HUDEP-2 (cell line): ENCODE data around the gene YY1.
"Not testable (repeated sequence)": the region's sequence is repeated elsewhere in the genome, so short reads cannot be mapped to it uniquely, and the experiment has no call there.

Source experiments
- DNase-seq, 76 experiments: peaks; one replicate each; lab custom pipeline; 2025; ENCODE audit not compliant: unreplicated experiment in 76 of 76; lab: John Stamatoyannopoulos, UW

YY1 gene

DNA sequence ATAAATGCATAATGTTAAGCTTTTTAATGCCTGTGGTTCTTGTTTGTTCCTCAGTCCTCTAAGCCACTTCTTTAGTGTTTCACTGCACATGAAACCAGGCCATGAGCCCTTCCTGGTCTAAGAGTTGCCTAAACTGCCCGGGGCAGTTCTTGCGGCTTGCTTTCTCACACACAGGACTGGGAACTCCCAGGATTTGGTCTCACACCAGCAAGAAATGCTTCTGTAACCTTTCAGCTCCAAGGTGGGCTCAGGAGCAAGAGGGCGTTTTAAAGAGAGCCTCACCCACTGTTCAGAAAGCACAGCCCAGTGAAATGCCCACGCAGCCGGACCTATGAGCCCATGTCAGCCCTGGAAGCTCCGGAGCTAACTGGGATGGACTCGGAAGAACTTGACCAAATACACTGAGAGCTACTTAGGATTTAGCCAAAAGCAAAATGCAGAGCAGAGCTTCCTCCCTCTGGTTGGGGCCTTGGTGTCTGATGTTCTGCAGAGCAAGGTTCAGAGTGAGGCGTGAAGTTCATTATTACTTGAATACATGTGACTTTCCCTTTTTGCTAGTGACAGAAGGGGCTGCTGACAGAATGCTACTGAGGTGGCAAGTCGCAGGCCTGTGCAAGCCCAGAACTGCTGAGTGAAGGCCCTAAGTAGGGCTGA lies 43.9 kb downstream of the YY1 start:
- DNase-seq: no peak

DNA sequence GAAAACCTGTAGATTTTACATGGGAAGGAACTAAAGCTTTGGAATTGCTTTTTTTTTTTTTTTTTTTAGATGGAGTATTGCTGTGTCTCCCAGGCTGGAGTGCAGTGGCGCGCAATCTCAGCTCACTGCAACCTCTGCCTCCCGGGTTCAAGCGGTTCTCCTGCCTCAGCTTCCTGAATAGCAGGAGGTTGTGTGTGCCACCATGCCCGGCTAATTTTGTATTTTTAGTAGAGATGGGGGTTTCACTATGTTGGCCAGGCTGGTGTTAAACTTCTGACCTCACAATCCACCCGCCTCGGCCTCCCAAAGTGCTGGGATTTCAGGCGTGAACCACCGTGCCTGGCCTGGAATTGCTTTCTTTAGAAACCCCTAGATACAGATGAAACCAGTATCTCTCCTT lies 44.5 kb downstream of the YY1 start:
- not testable (repeated sequence) for DNase-seq

DNA sequence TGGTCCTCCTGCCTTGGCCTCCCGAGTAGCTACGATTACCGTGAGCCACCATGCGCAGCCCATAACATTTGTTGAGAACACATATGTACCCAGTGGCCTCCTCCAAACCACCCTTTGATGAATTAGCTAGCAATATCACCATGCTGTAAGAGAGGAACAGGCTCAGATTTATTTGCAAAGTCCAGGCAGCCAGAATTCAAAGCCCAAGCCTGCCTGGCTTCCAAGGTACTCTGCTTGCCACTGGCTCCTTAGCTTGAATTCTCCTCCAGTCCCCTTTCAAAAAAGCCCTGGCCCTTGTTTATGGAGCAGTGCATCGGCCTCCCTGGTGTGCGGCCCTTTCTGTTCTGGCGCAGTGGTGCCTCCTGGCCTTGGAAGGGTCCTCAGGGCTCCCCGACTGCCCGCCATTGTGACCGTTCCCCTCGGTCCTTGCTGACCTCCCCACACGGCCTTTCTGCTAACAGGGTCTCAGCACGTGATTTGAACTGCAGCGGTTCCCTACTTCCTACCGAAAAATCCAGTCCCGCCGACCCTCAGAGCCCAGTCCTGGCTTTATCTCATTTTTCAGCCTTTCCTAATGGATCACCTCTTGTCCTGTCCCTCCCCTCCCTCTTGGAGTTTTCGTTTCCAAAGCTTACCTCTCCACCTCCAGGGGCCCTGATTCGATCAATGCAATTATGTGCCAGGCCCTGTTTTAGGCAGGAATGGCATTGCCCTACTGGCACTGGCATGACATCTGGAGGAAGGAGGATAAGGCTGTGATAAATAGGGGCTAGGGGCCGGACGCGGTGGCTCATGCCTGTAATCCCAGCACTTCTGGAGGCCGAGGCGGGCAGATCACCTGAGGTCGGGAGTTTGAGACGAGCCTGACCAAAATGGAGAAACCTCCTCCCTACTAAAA lies 45.3 kb downstream of the YY1 start:
- no peak for DNase-seq

DNA sequence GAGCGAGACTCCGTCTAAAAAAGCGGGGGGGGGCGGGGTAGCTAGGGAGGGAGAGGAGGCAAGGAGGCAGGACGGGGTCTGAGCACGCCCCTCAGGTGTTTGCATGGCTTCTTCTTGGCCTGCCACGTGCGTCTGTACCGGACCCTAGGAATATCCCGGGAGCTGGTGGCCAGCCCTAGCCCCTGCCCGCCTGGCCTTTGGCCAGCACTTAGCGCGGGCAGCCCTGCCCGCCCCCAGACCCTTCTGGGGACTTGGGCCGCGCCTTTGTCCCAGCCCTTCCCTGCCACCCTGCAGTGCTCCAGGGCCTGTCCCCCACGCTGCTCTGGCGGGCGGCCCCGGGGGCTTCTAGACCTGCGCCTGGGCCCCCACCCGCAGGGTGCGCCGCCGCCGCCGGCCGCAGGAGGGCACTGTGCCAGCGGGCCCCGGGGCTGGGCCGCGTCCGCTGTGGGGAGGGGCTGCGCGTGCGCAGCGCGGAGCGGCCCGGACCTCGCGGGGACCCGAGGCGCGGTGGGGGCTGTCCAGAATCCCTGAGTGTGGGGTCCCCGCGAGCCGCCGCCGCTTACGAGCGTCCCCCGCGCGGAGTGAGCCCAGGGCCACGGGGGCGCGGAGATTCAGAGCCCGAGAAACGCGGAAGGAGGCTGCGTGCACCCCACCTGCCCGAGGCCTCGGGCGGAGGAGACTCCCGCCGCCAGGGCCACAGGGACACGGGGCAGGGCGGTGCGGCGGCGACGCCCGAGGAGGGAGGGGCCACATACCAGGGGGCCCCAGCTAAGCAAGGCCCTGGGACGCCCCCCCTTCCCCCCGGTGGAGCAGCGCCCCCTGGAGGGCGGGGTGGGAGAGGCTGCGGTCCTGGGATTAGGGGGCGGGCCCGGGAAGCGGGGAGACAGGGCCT lies 46.3 kb downstream of the YY1 start:
- DNase-seq: peak in 66 of 76 experiments; percentile 9 to 80 (median 60)

DNA sequence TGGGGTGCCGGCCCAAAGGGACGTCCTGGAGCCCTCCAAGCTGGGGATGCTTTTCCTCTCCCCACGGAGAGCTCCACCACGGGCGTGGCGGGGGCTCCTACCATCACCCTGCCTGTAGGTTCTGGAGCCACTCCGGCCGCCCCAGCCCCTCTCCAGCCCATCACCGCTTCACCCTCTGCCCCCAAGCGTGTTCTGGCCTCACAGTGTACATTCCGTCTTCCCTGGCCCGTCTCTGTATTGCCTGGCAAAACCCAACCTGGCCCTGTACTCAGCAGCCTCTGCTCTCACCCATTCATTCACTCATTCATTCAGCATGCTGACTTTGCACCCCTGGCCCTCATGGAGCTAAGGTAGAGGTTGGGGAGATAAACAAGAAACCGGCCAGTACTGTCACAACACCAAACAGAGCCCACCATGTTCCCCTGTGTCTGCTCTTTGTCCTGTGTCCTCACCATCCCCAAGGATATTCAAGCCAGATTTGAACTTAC lies 47.0 kb downstream of the YY1 start:
- no peak for DNase-seq

DNA sequence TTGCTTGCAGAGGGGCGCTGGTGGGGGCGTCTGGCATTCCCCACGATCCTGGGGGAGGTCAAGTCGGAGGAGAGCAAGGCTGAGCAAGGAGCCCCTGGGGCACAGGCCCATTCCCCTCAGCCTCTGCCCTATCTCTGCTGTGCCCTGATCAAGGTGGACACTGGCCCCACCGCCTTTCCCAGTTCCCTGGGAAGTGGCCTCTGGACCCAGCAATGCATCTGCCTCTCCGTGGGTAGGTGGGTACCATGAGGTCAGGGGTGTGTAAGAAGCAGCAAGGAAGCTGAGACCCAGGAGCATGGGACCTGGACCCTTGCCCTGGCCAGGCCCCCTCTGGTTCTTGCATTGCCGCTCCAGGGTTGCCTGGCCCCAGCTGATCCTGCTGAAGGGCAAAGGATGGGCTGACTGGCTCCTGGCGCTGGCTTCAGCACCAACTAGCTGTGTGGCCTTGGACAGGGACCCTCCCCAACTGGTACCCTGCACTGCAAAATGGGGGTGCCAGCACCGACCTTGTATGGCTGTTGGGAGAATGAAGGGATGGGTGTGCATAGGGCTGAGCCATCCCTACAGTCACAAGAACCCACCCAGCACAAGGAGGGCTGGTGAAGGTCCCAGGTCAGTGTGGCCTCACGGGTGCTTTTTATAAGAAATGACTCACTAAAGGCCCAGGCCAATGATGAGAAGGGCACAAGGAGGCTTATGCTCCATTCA lies 47.7 kb downstream of the YY1 start:
- DNase-seq: no peak

DNA sequence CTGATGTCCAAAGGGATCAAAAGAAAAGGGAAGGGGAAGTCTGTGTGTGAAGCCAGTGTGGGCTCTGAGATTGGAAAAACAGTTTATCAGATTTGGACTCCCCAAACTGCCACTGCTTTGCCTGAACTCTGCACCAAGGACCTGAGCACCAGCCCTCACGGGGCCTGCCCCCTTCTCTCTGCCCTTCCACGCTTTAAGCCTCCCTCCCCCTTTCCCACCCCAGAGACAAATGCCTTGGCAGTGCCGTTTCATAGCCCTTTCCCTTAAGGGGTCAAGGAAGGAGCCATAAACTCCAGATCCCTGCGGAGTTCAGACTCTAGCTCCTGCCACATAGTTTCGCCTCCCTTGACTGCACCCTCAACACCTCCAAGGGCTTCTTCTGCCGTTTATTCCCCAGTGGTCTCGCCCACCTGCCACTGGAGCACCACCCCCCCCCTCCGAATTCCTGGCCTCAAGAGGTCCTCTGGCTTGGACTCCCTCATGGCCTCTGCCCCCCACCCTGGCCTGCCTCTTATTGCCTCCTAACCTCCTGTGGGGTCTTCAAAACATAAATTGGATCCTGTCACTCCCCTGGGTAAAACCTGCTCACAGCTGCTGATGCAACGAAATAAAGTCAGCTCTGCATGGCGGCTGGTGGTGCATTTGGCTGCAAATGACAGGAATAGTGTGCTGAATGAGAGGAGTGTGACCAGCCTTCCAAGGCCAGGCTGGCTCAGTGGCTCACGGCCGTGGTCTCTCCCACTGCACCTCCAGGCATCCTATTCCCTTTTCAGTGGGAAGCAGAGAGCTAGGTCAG lies 48.5 kb downstream of the YY1 start:
- DNase-seq: no peak

DNA sequence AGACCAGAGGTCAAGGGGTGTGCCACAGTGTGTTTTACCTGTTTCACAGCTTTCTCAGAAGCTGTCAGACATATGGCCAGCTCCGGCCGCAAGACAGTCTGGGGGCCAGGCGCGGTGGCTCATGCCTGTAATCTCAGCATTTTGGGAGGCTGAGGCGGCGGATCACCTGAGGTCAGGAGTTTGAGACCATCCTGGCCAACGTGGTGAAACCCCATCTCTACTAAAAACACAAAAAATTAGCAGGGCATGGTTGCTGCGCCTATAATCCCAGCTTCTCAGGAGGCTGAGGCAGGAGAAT lies 49.0 kb downstream of the YY1 start:
- DNase-seq: not testable (repeated sequence)

DNA sequence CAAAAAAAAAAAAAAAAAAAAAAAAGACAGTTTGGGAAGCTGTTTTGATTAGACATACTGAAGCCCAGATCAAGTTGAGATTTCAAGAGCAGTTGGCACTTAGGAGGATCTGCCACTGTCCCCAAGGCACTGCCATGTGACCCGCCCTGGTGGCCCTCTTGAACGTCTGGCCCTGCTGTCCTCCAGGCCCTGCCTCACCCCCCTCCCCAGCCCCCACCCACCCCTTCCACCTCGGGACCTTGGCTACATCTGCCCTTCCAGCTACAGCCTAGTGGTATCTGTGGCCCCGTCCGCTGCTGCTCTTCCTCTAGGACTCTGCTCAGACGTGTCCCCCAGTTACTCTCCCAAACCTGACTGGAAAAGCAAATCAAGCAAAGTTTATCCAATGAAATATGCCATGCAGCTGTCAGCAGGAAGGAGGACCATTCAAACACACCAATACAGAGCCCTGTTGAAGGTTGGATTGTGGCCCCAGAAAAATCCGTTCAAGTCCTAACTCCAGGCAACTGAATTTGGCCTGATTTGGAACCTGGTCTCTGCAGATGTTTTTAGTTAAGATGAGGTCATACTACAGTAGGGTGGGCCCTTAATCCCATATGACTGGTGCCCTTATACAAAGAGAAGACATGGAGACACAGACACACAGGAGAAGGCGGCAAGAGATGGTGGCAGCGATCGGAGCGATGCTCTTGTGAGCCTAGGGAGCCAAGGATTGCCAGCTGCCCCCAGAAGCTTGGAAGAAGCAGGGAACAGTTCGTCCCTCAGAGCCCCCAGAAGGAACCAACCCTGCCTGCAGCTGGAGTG lies 49.6 kb downstream of the YY1 start:
- no peak for DNase-seq

DNA sequence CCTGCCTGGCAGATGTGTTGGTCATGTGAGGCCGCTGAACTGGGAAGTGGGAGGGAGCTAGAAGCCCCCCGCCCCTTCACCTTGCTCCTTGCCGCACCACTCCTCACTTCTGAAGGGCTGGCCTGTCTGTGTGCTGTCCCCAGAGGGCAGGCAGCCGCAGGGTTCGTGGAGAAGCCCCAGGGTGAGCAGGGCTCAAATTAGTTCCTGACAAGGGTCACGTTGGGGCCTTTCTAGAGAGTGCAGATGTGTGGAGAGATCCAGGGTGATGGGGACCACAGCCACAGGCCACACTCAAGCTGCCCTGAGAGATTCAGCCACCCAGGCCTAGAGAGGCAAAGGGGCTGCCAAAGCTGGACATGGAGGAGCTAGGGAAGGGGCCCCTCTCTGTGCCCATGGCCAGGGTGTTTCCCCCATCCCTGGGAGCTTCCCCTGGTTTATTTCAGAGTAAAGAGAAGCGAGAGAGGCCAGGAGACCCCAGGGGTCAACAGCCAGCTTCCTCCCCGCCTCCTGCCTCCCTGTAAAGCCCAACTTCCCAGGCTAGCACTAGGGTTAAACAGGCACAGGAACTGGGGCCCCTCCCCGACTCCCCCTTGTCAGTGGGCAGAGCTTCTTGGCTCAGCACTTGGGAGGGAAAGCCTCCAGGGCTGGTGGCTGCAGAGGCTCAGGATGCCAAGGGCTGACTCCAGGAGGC lies 51.1 kb downstream of the YY1 start:
- no peak for DNase-seq

DNA sequence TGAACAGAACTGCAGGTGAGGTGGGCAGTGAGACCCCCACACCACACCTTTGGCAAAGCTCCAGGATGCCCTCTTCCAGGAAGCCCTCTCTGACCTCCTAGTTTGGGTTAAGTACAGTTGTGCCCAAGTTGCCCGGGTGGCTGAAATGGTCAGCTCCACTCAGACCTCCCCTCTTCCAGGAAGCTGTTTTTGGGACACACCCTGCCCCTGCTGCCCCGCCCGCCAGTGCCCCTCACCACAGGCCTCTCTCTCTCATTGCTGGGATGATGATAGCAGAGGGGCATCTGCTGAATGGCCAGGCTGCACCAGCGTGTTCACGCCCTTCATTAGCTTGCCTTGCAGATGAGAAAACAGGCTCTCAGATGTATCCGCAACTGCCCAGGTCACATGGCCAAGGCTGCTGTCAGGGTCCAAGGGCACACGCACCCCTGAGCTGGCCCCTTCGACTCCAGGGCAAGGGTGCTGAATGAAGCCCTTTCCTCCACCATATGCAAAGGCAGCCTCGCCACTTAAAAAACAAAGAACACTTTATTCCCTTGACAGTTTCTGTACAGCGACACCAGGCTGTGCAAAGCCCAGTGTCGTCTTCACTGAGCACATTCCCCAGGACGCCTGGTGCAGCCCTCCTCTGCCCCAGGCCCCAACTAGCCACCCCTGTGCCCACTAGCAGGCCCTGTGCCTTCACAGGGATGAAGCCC lies 51.8 kb downstream of the YY1 start:
- DNase-seq: no peak

DNA sequence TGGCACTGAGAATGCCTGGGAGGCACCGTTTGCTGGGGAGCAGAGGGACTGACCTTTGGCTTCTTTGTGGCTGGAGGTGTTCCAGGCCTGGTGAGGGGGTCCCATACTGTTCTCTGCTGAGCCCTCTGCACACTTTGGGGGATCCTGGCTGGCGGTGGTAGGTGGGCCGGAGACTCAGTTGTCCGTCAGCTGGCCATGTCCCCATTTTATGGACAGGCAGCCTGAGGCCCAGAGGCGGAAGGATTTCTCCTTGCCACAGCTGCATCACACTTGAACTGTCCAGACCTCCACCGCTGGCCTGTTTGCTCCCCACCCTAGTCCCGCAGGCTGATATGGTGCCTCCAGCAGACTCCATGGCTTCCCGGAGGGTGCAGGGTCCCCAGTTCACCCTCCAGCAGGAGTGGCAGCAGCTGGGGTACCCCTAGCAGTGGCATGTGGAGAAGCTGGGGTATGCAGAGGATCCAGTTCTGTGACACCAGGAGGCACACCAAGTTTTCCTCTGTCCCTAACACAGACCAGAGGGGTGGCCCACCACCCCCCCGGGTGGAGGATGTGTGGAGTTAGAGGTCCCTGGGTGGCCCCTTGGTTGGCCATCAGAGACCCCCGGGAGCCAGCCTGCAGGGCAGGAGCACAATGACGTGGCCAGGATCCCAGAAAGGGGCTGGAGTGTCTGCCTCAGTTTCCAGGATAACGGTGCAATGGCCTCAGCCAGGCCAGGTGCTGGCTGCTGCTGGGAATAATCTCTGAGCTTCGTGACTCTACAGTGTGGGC lies 52.5 kb downstream of the YY1 start:
- DNase-seq: no peak

DNA sequence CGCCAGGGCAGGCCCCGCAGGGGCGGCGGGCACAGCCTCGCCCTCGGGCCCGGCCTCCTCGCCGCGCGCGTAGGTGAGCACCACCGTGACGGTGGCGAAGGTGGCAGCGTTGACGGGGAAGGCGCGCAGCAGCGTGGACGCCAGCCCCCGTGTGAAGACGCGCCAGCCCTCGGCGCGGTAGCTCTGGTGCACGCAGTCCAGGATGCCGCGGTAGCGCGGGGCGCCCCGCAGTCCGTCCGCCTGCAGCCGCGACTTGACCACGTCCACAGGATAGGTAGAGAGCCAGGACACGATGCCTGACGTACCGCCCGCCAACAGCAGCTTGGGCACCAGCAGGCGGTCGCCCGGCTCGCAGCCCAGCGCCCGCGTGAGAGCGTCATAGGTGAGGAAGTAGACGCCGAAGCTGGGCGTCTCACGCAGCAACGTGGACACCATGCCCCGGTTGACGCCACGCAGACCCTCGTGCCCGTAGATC lies 53.4 kb downstream of the YY1 start:
- no peak for DNase-seq

DNA sequence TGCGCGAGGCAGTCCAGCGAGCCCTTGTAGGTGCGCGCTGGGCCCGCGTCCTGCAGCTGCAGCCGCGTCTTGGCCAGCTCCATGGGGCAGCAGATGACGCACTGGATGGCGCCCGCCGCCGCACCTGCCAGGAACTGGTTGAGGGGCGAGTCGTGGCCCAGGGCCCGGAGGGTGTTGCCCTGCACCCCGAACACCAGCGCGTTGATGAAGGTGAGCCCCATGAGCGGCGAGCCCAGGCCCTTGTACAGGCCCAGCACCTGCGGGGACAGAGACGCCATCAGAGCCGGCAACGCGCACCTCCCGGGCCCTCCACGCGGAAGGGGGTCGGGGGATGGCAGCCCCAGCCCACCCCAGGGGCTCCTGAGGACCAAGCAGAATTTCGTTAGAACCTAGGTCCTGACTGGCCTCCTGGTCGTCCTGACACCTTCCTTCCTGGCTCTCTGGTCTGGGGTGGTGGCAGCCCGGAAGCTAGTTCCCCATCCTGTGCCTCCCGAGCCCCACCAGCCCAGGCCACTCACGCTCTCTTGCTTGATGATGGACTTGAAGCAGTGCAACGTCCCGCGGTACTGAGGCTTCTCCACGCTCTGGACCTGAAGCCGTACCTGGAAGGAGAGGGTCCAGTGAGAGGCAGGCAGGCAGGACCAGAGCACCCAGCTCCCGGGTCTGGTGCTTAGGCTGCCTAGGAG lies 54.0 kb downstream of the YY1 start:
- DNase-seq: no peak

DNA sequence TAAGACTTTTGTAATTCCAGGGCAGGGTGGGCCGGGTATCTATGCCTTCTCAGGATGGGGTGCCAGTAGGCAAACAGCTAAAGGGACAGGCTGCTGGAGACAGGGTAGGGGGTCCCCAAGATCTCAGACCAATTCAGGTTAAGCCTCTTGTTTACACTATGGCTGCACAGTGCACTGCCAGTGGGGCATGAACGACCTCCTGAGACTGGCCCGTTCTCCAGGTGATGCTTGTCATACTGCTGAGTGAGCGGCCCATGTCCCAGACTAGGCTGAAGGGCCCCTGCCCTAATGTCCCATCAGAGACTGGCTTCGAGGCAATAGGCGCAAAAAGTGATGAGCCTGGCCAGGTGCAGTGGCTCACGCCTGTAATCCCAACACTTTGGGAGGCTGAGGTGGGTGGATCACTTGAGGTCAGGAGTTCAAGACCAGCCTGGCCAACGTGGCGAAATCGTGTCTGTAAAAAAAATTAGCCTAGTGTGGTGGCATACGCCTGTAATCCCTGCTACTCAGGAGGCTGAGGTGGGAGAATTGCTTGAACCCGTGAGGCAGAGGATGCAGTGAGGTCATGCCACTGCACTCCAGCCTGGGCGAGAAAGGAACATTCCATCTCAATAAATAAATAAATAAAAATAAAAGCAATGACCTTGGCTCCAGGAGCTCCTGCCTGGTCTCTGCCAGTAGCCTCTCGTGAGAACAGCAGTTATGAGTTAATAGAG lies 54.7 kb downstream of the YY1 start:
- no peak for DNase-seq
